ENCODE measurements around the gene PPP1R18. TPM values are rescaled to one million over a fixed set of nuclear protein-coding genes. Genes with fewer than 3 reads are reported as not detected.
A peak's percentile ranks its signal among the peaks of the same experiment; 100 is the strongest.

Gene PPP1R18
- total and polyA plus RNA-seq, 2 experiments from 2014 or later = 67.8 to 108 TPM

DNA sequence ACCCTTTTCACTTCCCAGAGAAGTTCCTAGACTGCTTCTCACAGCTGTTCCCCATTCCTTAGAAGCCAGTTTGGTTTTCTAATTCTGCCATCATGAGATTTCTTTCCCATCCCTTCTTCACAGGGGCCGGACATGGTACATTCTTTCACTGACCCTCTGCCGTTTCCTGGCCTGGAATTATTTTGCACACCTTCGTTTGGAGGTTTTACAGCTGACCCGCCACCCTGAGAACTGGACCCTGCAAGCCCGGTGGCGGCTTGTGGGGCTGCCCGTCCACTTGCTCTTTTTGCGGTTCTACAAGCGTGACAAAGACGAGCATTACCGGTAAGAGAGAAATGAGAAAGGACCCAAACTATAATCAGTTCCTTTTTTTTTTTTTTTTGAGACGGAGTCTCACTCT lies 35.3 kb downstream of the PPP1R18 start:
- Histone ChIP-seq H3K27me3 (replicated peaks; ENCODE audit: insufficient read depth) (no peaks in the 10 kb centered on the region), H4K20me1 (ENCODE audit: insufficient read depth) (no peaks in the 10 kb centered on the region), H3K79me2 (ENCODE audit: insufficient read depth) (peaks cover 37% of the 10 kb centered on the region), H2AFZ (no peak overlapping the region), H3K9me3 (ENCODE audit: low read depth) (no peaks in the 10 kb centered on the region), H3K9ac (no peak overlapping the region), H3K36me3 (ENCODE audit: low read depth) (peaks cover 14% of the 10 kb centered on the region; the same call in 1 of the 2 replicates), H3F3A (ENCODE audit: insufficient read depth) (peaks cover 4% of the 10 kb centered on the region; the same call in 1 of the 2 replicates), H3K9me2 (ENCODE audit: insufficient read depth) (no peaks in the 10 kb centered on the region), H3K4me1 (ENCODE audit: insufficient read depth) (0 out of 2 replicates have a peak, but pooled peaks cover 4% of the 10 kb centered on the region), H3K4me3 (no peak overlapping the region), H3K4me2 (ENCODE audit: unreplicated experiment) (no peak overlapping the region), H3K27ac (no peak overlapping the region)
- DNase-seq = no peak
- 90 to 91% methylated on average over 12 of the region's 12 CpGs for WGBS, 2 experiments (ENCODE audit: low coverage in 1 of 2, low lambda C conversion rate in 2 of 2, missing lambda C conversion rate in 2 of 2)
- in situ Hi-C loops (cut with MboI) = no loop called here
- TF ChIP-seq EZH2 (IDR thresholded peaks at IDR 0.05; ENCODE audit: insufficient read depth, poor library complexity, severe bottlenecking) (no peak), EZH2phosphoT487 (IDR thresholded peaks at IDR 0.05; ENCODE audit: insufficient read depth, low read depth) (no peak)

DNA sequence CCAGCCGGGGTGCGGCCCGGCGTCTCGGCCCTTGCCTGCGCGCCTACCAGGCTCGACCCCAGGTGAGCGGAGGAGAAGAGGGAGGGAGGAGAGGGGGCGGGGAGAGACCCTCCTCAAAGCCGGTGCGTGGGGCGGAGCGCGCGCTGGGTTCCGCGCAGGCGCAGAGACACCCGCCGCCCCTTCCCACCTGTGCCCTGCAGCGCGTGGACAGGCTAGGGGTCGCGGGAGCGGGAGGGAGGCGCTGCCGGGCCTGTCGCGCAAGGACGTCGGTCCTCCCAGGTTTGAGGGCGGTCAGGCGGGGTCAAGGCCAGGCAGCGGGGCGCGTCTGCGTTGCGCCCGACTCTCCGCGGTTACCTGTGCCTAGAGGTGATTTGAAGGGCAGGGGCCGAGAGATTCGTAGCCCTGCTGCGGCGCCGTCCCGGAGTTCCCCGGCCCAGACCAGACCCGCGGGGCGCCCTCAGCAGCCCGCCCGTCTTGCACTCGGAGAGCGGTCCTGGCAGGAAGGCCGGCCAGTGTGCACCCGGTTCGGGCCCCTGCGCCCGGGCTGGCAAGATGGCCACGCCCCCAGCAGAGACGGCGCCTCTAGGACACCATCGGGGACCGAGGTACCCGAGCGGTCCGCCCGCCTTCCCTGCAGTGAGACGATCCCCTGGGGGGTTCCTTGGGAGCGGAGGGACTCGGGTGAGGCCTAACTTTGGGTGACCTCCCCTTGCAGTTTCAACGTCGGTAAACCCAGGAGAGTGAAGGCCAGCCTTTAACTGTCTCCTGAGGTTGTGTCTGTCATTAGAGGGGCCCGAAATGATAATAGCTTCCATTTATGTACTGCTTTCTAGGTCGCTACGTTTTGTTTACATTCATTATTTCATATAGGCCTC lies 39.0 kb downstream of the PPP1R18 start:
- Histone ChIP-seq H4K20me1 (ENCODE audit: insufficient read depth) (no peaks in the 10 kb centered on the region), H3K9me3 (ENCODE audit: low read depth) (no peaks in the 10 kb centered on the region), H3K9me2 (ENCODE audit: insufficient read depth) (no peaks in the 10 kb centered on the region), H3F3A (ENCODE audit: insufficient read depth) (peaks cover 4% of the 10 kb centered on the region; the same call in 1 of the 2 replicates), H3K27me3 (replicated peaks; ENCODE audit: insufficient read depth) (no peaks in the 10 kb centered on the region), H3K4me1 (ENCODE audit: insufficient read depth) (0 out of 2 replicates have a peak, but pooled peaks cover 4% of the 10 kb centered on the region), H3K4me2 (ENCODE audit: unreplicated experiment) (peak overlapping the region; percentile 86), H3K4me3 (peak overlapping the region; percentile 79), H3K36me3 (ENCODE audit: low read depth) (0 out of 2 replicates have a peak, but pooled peaks cover 6% of the 10 kb centered on the region), H2AFZ (peak overlapping the region; percentile 82), H3K79me2 (ENCODE audit: insufficient read depth) (peaks cover 47% of the 10 kb centered on the region), H3K9ac (peak overlapping the region; percentile 78), H3K27ac (peak overlapping the region; percentile 36)
- DNase-seq = peak; percentile 87
- 1 to 2% methylated on average over 55 to 66 of the region's 78 CpGs for WGBS, 2 experiments (ENCODE audit: low coverage in 1 of 2, low lambda C conversion rate in 2 of 2, missing lambda C conversion rate in 2 of 2)
- TF ChIP-seq EZH2phosphoT487 (IDR thresholded peaks at IDR 0.05; ENCODE audit: insufficient read depth, low read depth) (no peak), EZH2 (IDR thresholded peaks at IDR 0.05; ENCODE audit: insufficient read depth, poor library complexity, severe bottlenecking) (no peak)
- in situ Hi-C loops (cut with MboI) = no loop called here

DNA sequence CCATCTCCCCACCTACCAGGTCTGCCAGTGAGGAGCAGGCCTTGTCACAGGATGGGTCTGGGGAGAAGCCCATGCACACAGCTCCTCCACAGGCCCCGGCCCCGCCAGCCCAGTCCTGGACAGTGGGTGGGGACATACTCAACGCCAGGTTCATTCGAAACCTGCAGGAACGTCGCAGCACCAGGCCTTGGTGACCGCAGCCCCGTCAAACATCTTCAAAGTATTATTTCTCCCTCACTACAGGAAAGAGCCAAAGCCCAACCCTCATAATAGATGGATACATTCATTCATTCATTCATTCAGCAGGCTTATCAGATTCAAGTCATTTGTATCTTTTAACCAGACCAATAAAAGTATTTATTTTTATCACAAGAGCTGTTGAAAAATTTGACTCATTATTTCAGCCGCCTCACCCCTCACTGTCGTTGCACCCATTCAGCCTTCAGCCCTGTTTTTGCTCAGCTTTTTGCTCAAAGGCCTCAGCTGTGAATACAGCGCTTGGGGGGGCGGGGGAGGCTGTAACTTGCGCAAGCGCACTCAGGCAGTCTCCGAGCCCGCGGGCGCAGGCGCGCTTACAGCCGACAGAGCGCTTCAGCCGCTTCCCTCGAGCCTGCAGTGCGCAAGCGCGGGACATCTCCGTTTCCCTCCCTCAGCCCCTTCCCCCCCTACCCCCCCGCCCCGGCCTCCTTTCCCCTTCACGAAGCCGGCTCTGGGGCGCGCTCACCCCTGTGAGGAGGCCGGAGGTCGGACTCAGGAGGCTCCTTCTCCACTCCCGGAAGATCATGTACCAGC lies 39.8 kb downstream of the PPP1R18 start, which contains the start of gene C6orf136:
Gene C6orf136, plus strand, starts transcription at position 684 of the 792 bp plus-strand sequence. Its CDS starts 99 bp downstream, at position 783.
- TF ChIP-seq EZH2phosphoT487 (IDR thresholded peaks at IDR 0.05; ENCODE audit: insufficient read depth, low read depth) (no peak), EZH2 (IDR thresholded peaks at IDR 0.05; ENCODE audit: insufficient read depth, poor library complexity, severe bottlenecking) (no peak)
- Histone ChIP-seq H3K4me2 (ENCODE audit: unreplicated experiment) (peak within 1 kb of the TSS; percentile 86), H3K9me3 (ENCODE audit: low read depth) (no peaks in the 10 kb centered on the region), H3K27me3 (replicated peaks; ENCODE audit: insufficient read depth) (no peaks in the 10 kb centered on the region), H3K4me1 (ENCODE audit: insufficient read depth) (0 out of 2 replicates have a peak, but pooled peaks cover 4% of the 10 kb centered on the region), H3K27ac (peak within 1 kb of the TSS; percentile 36), H3F3A (ENCODE audit: insufficient read depth) (peaks cover 4% of the 10 kb centered on the region; the same call in 1 of the 2 replicates), H3K9me2 (ENCODE audit: insufficient read depth) (no peaks in the 10 kb centered on the region), H3K79me2 (ENCODE audit: insufficient read depth) (peaks cover 47% of the 10 kb centered on the region), H3K4me3 (peak within 1 kb of the TSS; percentile 79), H2AFZ (peak within 1 kb of the TSS; percentile 82), H4K20me1 (ENCODE audit: insufficient read depth) (no peaks in the 10 kb centered on the region), H3K36me3 (ENCODE audit: low read depth) (0 out of 2 replicates have a peak, but pooled peaks cover 2% of the 10 kb centered on the region), H3K9ac (peak within 1 kb of the TSS; percentile 78)
- in situ Hi-C loops (cut with MboI) = no loop called here
- WGBS, 2 experiments (ENCODE audit: low coverage in 1 of 2, low lambda C conversion rate in 2 of 2, missing lambda C conversion rate in 2 of 2) = 14 to 24% methylated on average over 16 to 37 of the region's 37 CpGs
- DNase-seq = peak; percentile 96

DNA sequence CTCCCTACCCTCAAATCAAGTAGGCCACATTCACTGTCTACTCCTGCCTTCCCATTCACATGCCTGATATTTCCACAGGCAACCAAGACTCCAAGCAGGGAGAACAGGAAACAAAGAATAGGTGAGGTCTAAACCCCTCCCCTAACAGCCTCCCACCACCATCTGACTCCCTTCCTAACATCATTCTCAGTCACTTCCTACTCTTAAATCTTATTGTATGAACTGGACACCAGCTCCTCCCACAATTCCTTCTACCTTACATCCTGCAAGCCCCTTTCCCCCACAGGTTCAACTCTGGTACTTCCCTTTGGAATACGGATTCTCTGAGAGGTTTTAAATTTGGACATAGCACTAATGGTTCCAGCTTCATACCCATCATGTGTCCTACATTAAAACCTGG lies 40.5 kb downstream of the PPP1R18 start:
- TF ChIP-seq EZH2 (IDR thresholded peaks at IDR 0.05; ENCODE audit: insufficient read depth, poor library complexity, severe bottlenecking) (no peak), EZH2phosphoT487 (IDR thresholded peaks at IDR 0.05; ENCODE audit: insufficient read depth, low read depth) (no peak)
- Histone ChIP-seq H3K4me2 (ENCODE audit: unreplicated experiment) (no peak overlapping the region), H3K4me1 (ENCODE audit: insufficient read depth) (0 out of 2 replicates have a peak, but pooled peaks cover 4% of the 10 kb centered on the region), H2AFZ (no peak overlapping the region), H3K79me2 (ENCODE audit: insufficient read depth) (peaks cover 47% of the 10 kb centered on the region), H3K4me3 (no peak overlapping the region), H4K20me1 (ENCODE audit: insufficient read depth) (no peaks in the 10 kb centered on the region), H3K36me3 (ENCODE audit: low read depth) (no peaks in the 10 kb centered on the region; the same call in 1 of the 2 replicates), H3K9ac (peak overlapping the region; percentile 78), H3F3A (ENCODE audit: insufficient read depth) (peaks cover 4% of the 10 kb centered on the region; the same call in 1 of the 2 replicates), H3K27ac (no peak overlapping the region), H3K9me2 (ENCODE audit: insufficient read depth) (no peaks in the 10 kb centered on the region), H3K9me3 (ENCODE audit: low read depth) (no peaks in the 10 kb centered on the region), H3K27me3 (replicated peaks; ENCODE audit: insufficient read depth) (no peaks in the 10 kb centered on the region)
- in situ Hi-C loops (cut with MboI) = no loop called here
- no peak for DNase-seq
- 46 to 58% methylated on average over 1 of the region's 1 CpG for WGBS, 2 experiments (ENCODE audit: low coverage in 1 of 2, low lambda C conversion rate in 2 of 2, missing lambda C conversion rate in 2 of 2)

All from GM23248 (cell line).